SK-N-SH (cell line): ENCODE data around the gene CIBAR2.

Experiments
- FOSL2 ChIP-seq: IDR thresholded peaks from 2 replicates; pipeline ENCODE4 v1.4.0; 2012; ENCODE audit warnings: low read depth, mild to moderate bottlenecking, moderate library complexity, borderline replicate concordance
- JUND ChIP-seq: IDR thresholded peaks from 2 replicates; pipeline ENCODE4 v1.4.0; 2012
- RCOR1 ChIP-seq: fragments of 150-350 bp; IDR thresholded peaks from 2 replicates; pipeline ENCODE4 v1.6.1; 2017; ENCODE audit warnings: antibody characterized with exemption, low read length
- SMC3 ChIP-seq: IDR thresholded peaks from 2 replicates; pipeline ENCODE4 v1.6.1; 2012; ENCODE audit warnings: low read depth, low read length, improper control_type of control experiment
- YY1 ChIP-seq: IDR thresholded peaks from 2 replicates; pipeline ENCODE4 v1.4.0; 2012; ENCODE audit warnings: low read depth, mild to moderate bottlenecking
- TF ChIP-seq, protein P1 (sequence below): IDR thresholded peaks from 2 replicates; pipeline ENCODE4 v1.4.0; 2012; ENCODE audit warnings: low read depth
- TF ChIP-seq, protein P2 (sequence below): fragments of 150-350 bp; IDR thresholded peaks from 2 replicates; pipeline ENCODE4 v1.6.1; 2016; ENCODE audit warnings: mild to moderate bottlenecking, low read depth, low read length
- TF ChIP-seq, protein P3 (sequence below): IDR thresholded peaks from 2 replicates; pipeline ENCODE4 v1.4.0; 2012; ENCODE audit warnings: low read depth, borderline replicate concordance

DNA sequence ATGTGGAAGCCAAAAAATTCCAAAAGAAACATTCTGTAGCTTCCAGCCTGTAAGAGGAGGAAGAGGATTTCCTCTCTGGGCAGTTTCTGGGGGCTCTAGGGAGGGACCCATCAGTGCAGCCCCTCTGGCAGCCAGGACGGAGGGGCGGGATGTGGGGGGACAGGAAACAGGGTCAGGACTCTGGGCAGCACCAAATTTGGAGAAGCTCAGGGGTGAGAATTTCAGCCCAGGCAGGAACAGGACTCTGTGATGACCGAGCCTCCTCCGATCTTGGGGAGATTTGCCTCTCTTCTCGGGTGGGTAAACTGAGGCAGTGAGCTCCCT lies 18.4 kb upstream of the CIBAR2 start:
- TF ChIP-seq, protein P1, sequence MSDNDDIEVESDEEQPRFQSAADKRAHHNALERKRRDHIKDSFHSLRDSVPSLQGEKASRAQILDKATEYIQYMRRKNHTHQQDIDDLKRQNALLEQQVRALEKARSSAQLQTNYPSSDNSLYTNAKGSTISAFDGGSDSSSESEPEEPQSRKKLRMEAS, result no peak
- TF ChIP-seq, protein P2, sequence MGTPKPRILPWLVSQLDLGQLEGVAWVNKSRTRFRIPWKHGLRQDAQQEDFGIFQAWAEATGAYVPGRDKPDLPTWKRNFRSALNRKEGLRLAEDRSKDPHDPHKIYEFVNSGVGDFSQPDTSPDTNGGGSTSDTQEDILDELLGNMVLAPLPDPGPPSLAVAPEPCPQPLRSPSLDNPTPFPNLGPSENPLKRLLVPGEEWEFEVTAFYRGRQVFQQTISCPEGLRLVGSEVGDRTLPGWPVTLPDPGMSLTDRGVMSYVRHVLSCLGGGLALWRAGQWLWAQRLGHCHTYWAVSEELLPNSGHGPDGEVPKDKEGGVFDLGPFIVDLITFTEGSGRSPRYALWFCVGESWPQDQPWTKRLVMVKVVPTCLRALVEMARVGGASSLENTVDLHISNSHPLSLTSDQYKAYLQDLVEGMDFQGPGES, result no peak
- TF ChIP-seq SMC3 (no peak), JUND (no peak), FOSL2 (no peak), RCOR1 (no peak), YY1 (no peak)
- TF ChIP-seq, protein P3, sequence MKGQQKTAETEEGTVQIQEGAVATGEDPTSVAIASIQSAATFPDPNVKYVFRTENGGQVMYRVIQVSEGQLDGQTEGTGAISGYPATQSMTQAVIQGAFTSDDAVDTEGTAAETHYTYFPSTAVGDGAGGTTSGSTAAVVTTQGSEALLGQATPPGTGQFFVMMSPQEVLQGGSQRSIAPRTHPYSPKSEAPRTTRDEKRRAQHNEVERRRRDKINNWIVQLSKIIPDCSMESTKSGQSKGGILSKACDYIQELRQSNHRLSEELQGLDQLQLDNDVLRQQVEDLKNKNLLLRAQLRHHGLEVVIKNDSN, result no peak
